ENCODE data around the gene DIABLO. TPM values are rescaled to one million over a fixed set of nuclear protein-coding genes. Genes with fewer than 3 reads are reported as not detected.

The DIABLO gene
- total and polyA plus RNA-seq, 9 of the 15 experiments (the other 6 are each of a cell fraction or from before 2014, with no cell fraction given) = 37.3 to 101 (median 80.1) TPM

DNA sequence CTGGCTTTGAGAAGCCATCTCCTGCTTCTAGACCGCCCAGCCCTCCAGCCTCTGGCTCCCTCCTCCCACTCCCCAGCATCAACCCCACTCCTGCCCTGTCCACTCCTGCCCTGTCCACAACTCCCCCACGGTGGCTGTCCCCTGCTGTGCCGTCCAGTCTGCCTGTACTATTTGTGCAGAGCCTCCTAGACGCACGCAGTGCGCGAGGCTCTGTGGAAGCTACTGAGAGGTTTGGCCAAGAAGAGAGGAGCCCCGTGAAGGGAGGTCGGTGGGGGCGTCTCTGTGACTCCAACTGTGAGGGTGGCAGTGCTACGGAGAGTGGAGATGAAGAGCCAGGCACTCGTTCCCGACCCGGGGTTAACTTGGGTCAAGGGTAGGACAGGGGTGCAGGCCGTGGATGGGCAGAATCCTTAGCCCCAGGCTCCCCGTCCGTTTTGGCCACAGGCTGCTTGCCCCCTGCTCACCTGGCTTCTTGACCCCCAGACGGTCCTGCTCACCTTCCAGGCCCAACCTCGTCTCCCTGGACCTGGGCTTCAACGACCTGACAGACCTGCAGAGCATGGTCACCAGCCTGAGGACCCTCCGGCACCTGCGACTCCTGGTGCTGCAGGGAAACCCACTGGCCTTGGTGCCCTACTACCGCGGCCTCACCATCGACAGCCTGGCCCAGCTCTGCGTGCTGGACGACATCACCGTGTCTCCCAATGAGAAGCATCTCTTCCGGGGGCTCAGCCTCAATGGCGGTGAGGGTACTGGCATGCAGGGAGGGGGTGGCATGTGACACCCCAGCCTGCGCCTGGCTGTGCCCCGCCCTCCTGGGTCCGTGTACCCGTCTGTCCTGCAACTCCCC lies 36.0 kb downstream of the DIABLO start:
- H3K9ac ChIP-seq (ENCODE audit: insufficient read depth in 1 of 2, low read depth in 2 of 2, low read length in 2 of 2) = peak overlapping the region in 1 of 2 experiments; percentile 23; a peak in 2 of 4 replicates
- TF ChIP-seq, protein P1, sequence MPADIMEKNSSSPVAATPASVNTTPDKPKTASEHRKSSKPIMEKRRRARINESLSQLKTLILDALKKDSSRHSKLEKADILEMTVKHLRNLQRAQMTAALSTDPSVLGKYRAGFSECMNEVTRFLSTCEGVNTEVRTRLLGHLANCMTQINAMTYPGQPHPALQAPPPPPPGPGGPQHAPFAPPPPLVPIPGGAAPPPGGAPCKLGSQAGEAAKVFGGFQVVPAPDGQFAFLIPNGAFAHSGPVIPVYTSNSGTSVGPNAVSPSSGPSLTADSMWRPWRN (IDR thresholded peaks at IDR 0.05; ENCODE audit: low read depth) = no peak
- TF ChIP-seq TSC22D4 (tag; IDR thresholded peaks at IDR 0.05) (no peak), BMI1 (IDR thresholded peaks at IDR 0.05; ENCODE audit: low read length) (no peak), TGIF2 (CRISPR knock-in tag; IDR thresholded peaks at IDR 0.05) (no peak), SAFB (IDR thresholded peaks at IDR 0.05; ENCODE audit: borderline replicate concordance, low read depth, low read length) (no peak), ZBTB1 (CRISPR knock-in tag; IDR thresholded peaks at IDR 0.05; ENCODE audit: borderline replicate concordance, low read depth) (no peak), TCFL5 (CRISPR knock-in tag; conservative IDR thresholded peaks at IDR 0.05) (no peak), ZNF274 (IDR thresholded peaks at IDR 0.05; ENCODE audit: borderline replicate concordance, low read depth, low read length) (no peak), ZNF239 (CRISPR knock-in tag; IDR thresholded peaks at IDR 0.05) (no peak), CBFB (CRISPR knock-in tag; IDR thresholded peaks at IDR 0.05) (no peak), CBX3 (IDR thresholded peaks at IDR 0.05; ENCODE audit: borderline replicate concordance in 1 of 2, low read length in 2 of 2) (no peak), MAZ (CRISPR knock-in tag; conservative IDR thresholded peaks at IDR 0.05 in 1 of 2, IDR thresholded peaks at IDR 0.05 in 1 of 2) (no peak)
- TF ChIP-seq, protein P2, sequence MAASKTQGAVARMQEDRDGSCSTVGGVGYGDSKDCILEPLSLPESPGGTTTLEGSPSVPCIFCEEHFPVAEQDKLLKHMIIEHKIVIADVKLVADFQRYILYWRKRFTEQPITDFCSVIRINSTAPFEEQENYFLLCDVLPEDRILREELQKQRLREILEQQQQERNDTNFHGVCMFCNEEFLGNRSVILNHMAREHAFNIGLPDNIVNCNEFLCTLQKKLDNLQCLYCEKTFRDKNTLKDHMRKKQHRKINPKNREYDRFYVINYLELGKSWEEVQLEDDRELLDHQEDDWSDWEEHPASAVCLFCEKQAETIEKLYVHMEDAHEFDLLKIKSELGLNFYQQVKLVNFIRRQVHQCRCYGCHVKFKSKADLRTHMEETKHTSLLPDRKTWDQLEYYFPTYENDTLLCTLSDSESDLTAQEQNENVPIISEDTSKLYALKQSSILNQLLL (CRISPR knock-in tag; IDR thresholded peaks at IDR 0.05; ENCODE audit: borderline replicate concordance) = no peak
- TF ChIP-seq, protein P3, sequence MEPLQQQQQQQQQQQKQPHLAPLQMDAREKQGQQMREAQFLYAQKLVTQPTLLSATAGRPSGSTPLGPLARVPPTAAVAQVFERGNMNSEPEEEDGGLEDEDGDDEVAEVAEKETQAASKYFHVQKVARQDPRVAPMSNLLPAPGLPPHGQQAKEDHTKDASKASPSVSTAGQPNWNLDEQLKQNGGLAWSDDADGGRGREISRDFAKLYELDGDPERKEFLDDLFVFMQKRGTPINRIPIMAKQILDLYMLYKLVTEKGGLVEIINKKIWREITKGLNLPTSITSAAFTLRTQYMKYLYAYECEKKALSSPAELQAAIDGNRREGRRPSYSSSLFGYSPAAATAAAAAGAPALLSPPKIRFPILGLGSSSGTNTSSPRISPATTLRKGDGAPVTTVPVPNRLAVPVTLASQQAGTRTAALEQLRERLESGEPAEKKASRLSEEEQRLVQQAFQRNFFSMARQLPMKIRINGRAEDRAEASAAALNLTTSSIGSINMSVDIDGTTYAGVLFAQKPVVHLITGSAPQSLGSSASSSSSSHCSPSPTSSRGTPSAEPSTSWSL (CRISPR knock-in tag; IDR thresholded peaks at IDR 0.05; ENCODE audit: borderline replicate concordance) = no peak
- intact Hi-C loops (cut with micrococcal nuclease) = loop anchor here (2.0 to 5.0 kb wide), 2 partner anchors 33 to 59 kb away; no protein-coding TSS in a partner anchor

More for the DNA sequence above, 36.0 kb downstream of the DIABLO start:
- ChIA-PET CTCF (ENCODE audit: low intra/inter-chr PET ratio) (interaction anchor here (1.0 to 2.1 kb wide), 3 partner anchors 13 to 135 kb away, joined by 3 to 19 read pairs (median 8); no protein-coding TSS in a partner anchor), POLR2A (interaction anchor here (1.6 kb wide), 1 partner anchor 93 kb away, joined by 5 read pairs; no protein-coding TSS in a partner anchor)
- Histone ChIP-seq H2AFZ (ENCODE audit: low read depth, low read length) (no peak overlapping the region), H3K27me3 (ENCODE audit: control insufficient read depth in 2 of 2, insufficient read depth in 2 of 2, low read length in 2 of 2) (no peaks in the 10 kb centered on the region), H4K20me1 (replicated peaks; ENCODE audit: control insufficient read depth, insufficient read depth, low read length) (no peaks in the 10 kb centered on the region), H3K4me1 (replicated peaks in 1 of 2; ENCODE audit: control insufficient read depth in 2 of 2, insufficient read depth in 2 of 2, low read length in 2 of 2) (peaks cover 5 to 19% of the 10 kb centered on the region in 2 experiments; a peak in 4 of 5 replicates), H3K79me2 (ENCODE audit: control insufficient read depth, insufficient read depth, low read length) (no peaks in the 10 kb centered on the region), H3K27ac (ENCODE audit: extremely low read depth, low read depth, low read length) (no peak overlapping the region), H3K4me2 (ENCODE audit: insufficient read depth, low read length) (no peak overlapping the region), H3K4me3 (no peak overlapping the region), H3K9me1 (ENCODE audit: control insufficient read depth, insufficient read depth, low read length) (no peaks in the 10 kb centered on the region), H3K36me3 (ENCODE audit: control insufficient read depth, insufficient read depth, low read length) (no peaks in the 10 kb centered on the region), H3K9me3 (replicated peaks; ENCODE audit: control insufficient read depth, insufficient read depth, low read depth, low read length) (peaks cover 2% of the 10 kb centered on the region; the same call in 1 of the 2 replicates)
- DNase-seq (ENCODE audit: extremely low read depth in 1 of 4, low spot score in 3 of 4) (peak in 1 of 4 experiments; percentile 8), FAIRE-seq (no peak), ATAC-seq (no peak; the same call in 2 of the 3 replicates)
- WGBS (ENCODE audit: insufficient coverage, low coverage, missing lambda C conversion rate) = 53% methylated on average over 32 of the region's 34 CpGs
- in situ Hi-C loops (cut with MboI) = loop anchor here (5.0 kb wide), 1 partner anchor 148 kb away; no protein-coding TSS in a partner anchor
- BruUV-seq (replicated peaks) = no TSS peak
